GM12878 (cell line): ENCODE measurements around the gene IQUB. TPM values are rescaled to one million over a fixed set of nuclear protein-coding genes. Genes with fewer than 3 reads are reported as not detected.

Experiments used
- ATAC-seq: fragments of 200-7000 bp; cut with Tn5 transposase; 3 replicates; pipeline ENCODE4 v1.9.1; 2020; ENCODE audit warnings: mild to moderate bottlenecking, moderate library complexity
- BruUV-seq: library from RNA; stranded (reverse); fragments of 400-500 nt; replicated peaks from 2 replicates; lab custom pipeline; 2021; lab: Mats Ljungman, UMichigan
- CTCF ChIA-PET: fragments of 300-600 bp; sonication (Branson Sonifier 250); formaldehyde crosslinking; extraction: SDS; loops from one replicate; lab custom pipeline; 2021; ENCODE audit warnings: inconsistent platforms; lab: Yijun Ruan, JAX
- POLR2A ChIA-PET: fragments of 350-600 bp; formaldehyde crosslinking; extraction: SDS; loops from one replicate; lab custom pipeline; 2021; ENCODE audit warnings: inconsistent platforms; lab: Charles Lee
- RAD21 ChIA-PET: fragments of 300-600 bp; sonication (Branson Sonifier 250); formaldehyde crosslinking; loops from one replicate; lab custom pipeline; 2023; ENCODE audit warnings: antibody characterized with exemption; ENCODE audit not compliant: unreplicated experiment; lab: Charles Lee
- SMC1A ChIA-PET: fragments of 300-600 bp; sonication (Branson Sonifier 250); formaldehyde crosslinking; loops from one replicate; lab custom pipeline; 2023; ENCODE audit not compliant: unreplicated experiment, uncharacterized antibody; lab: Charles Lee
- DNase-seq: peaks from one replicate; pipeline ENCODE4 v3.0.0-alpha.2; 2011; ENCODE audit warnings: low read depth, low spot score
- FAIRE-seq: peaks from 3 replicates; lab custom pipeline; 2011; peaks lifted over from hg19 to GRCh38; lab: Jason Lieb, UNC
- H2AFZ ChIP-seq: 2 replicates; pipeline ENCODE4 v1.6.0; 2011; ENCODE audit warnings: low read depth, low read length, control low read depth; ENCODE audit not compliant: control insufficient read depth
- H3K27ac ChIP-seq: 2 replicates; pipeline ENCODE4 v1.5.1; 2011; ENCODE audit warnings: control low read depth; ENCODE audit not compliant: control insufficient read depth, insufficient read depth
- H3K27me3 ChIP-seq, 2 experiments: replicated peaks in 1 of 2; 2 replicates each; pipeline versions ENCODE4 v1.6.0 to v1.6.1; 2011; ENCODE audit warnings: low read length in 1 of 2; ENCODE audit not compliant: control insufficient read depth in 2 of 2, insufficient read depth in 2 of 2
- H3K36me3 ChIP-seq, 2 experiments: 2 replicates each; pipeline ENCODE4 v1.5.1; 2011; ENCODE audit warnings: low read length in 1 of 2; ENCODE audit not compliant: control insufficient read depth in 2 of 2, insufficient read depth in 2 of 2
- H3K4me1 ChIP-seq: 2 replicates; pipeline ENCODE4 v1.6.1; 2011; ENCODE audit warnings: mild to moderate bottlenecking, low read length, moderate library complexity, mixed read lengths; ENCODE audit not compliant: control insufficient read depth, insufficient read depth
- H3K4me2 ChIP-seq: 2 replicates; pipeline ENCODE4 v1.6.0; 2011; ENCODE audit warnings: control low read depth; ENCODE audit not compliant: control insufficient read depth, insufficient read depth
- H3K4me3 ChIP-seq: fragments of 200-600 bp; sonication (generic); 2 replicates; pipeline ENCODE4 v1.5.1; 2016
- H3K79me2 ChIP-seq: 2 replicates; pipeline ENCODE4 v1.6.0; 2011; ENCODE audit warnings: low read length; ENCODE audit not compliant: control insufficient read depth, insufficient read depth
- H3K9ac ChIP-seq: 2 replicates; pipeline ENCODE4 v1.8.0; 2011; ENCODE audit warnings: low read length, control low read depth, mixed read lengths; ENCODE audit not compliant: control insufficient read depth, insufficient read depth
- H3K9me3 ChIP-seq: replicated peaks from 3 replicates; pipeline ENCODE4 v1.5.1; 2011; ENCODE audit warnings: mild to moderate bottlenecking, low read length; ENCODE audit not compliant: control insufficient read depth, insufficient read depth
- H4K20me1 ChIP-seq: 2 replicates; pipeline ENCODE4 v1.6.0; 2011; ENCODE audit not compliant: control insufficient read depth, insufficient read depth
- BCLAF1 ChIP-seq: fragments of 450-650 bp; IDR thresholded peaks from 2 replicates; pipeline ENCODE4 v1.6.1; 2017; ENCODE audit warnings: antibody characterized with exemption, mild to moderate bottlenecking, moderate library complexity
- CEBPB ChIP-seq, 2 experiments: fragments of 150-350 bp in 1 of 2; IDR thresholded peaks; 2 replicates each; pipeline ENCODE4 v1.6.1; 2012 to 2014; ENCODE audit warnings: low read depth in 2 of 2, low read length in 2 of 2, borderline replicate concordance in 1 of 2, inconsistent platforms in 1 of 2
- CREB1 ChIP-seq: IDR thresholded peaks from 2 replicates; pipeline ENCODE4 v1.6.1; 2012; ENCODE audit warnings: low read depth, mild to moderate bottlenecking, inconsistent platforms
- CREM ChIP-seq: IDR thresholded peaks from 2 replicates; pipeline ENCODE4 v1.6.1; 2014; ENCODE audit warnings: antibody characterized with exemption, low read depth
- GABPA ChIP-seq: IDR thresholded peaks from 2 replicates; pipeline ENCODE4 v1.6.1; 2014; ENCODE audit warnings: antibody characterized with exemption, low read depth, mild to moderate bottlenecking, inconsistent platforms
- HDAC6 ChIP-seq: fragments of 200-600 bp; sonication (generic); IDR thresholded peaks from one replicate; pipeline ENCODE4 v1.8.0; 2017; ENCODE audit warnings: antibody characterized with exemption; ENCODE audit not compliant: unreplicated experiment
- JUND ChIP-seq: IDR thresholded peaks from 2 replicates; pipeline ENCODE4 v1.6.1; 2012; ENCODE audit warnings: low read depth, mild to moderate bottlenecking, low read length, improper control_type of control experiment, moderate library complexity
- KAT2A ChIP-seq: conservative IDR thresholded peaks from 2 replicates; pipeline ENCODE4 v1.6.1; 2011; ENCODE audit warnings: low read depth, low read length; ENCODE audit not compliant: control insufficient read depth
- PBX3 ChIP-seq: IDR thresholded peaks from 2 replicates; pipeline ENCODE4 v1.6.1; 2011; ENCODE audit warnings: mild to moderate bottlenecking, low read depth, low read length, moderate library complexity; ENCODE audit not compliant: insufficient replicate concordance
- RELA ChIP-seq: fragments of 450-650 bp; IDR thresholded peaks from 2 replicates; pipeline ENCODE4 v1.8.0; 2014; ENCODE audit warnings: borderline replicate concordance; ENCODE audit not compliant: partially characterized antibody
- RELB ChIP-seq: fragments of 450-650 bp; IDR thresholded peaks from 2 replicates; pipeline ENCODE4 v1.6.1; 2017; ENCODE audit warnings: low read depth, mild to moderate bottlenecking, moderate library complexity
- TCF12 ChIP-seq: IDR thresholded peaks from 2 replicates; pipeline ENCODE4 v1.6.1; 2011; ENCODE audit warnings: low read depth, mild to moderate bottlenecking, low read length
- TCF3 ChIP-seq: IDR thresholded peaks from 2 replicates; pipeline ENCODE4 v1.6.1; 2012; ENCODE audit warnings: low read depth, mild to moderate bottlenecking, low read length, borderline replicate concordance; ENCODE audit not compliant: insufficient read depth
- ZNF24 ChIP-seq: fragments of 450-650 bp; IDR thresholded peaks from 2 replicates; pipeline ENCODE4 v1.6.1; 2017; ENCODE audit warnings: antibody characterized with exemption, mild to moderate bottlenecking
- ZNF274 ChIP-seq: IDR thresholded peaks from one replicate; pipeline ENCODE4 v1.8.0; 2011; ENCODE audit not compliant: insufficient read length, insufficient read depth
- WGBS: methylation state at CpG from one replicate; pipeline ENCODE4 v1.1.6; 2016; ENCODE audit warnings: low lambda C conversion rate; ENCODE audit not compliant: insufficient replicate concordance, insufficient coverage; ENCODE audit errors: missing lambda C conversion rate; 5-methylcytosine and 5-hydroxymethylcytosine counted together
- in situ Hi-C: fragments of 300-500 bp; cut with MboI; formaldehyde crosslinking; loops from 9 replicates; pipeline ENCODE4 v1.14.3; 2018; ENCODE audit warnings: mixed read lengths
- intact Hi-C: fragments of 100-400 bp; cut with micrococcal nuclease; formaldehyde crosslinking; loops from one replicate; pipeline ENCODE4 v1.14.2; 2022; ENCODE audit not compliant: unreplicated experiment
- polyA plus RNA-seq, 11 experiments: library from polyadenylated mRNA; depleted of rRNA in 4 of 11; unstranded in 6 of 11; stranded (reverse) in 5 of 11; fragments of >200 nt; fragmentation: Nextera tagmentation in 4 of 11; fragmentation: Illumina TruSeq in 1 of 11; extraction: Ambion mirVana in 4 of 11; extraction: Trizol in 1 of 11; gene quantifications; 1 replicate in 1 of 11; 2 replicates in 10 of 11; pipeline versions ENCODE4 v1.2.1 to v1.2.3, GENCODE V29; 2011 to 2016; ENCODE audit warnings: inconsistent platforms in 2 of 11, missing spikeins in 2 of 11, low read depth in 1 of 11
- total RNA-seq, 4 experiments: library from RNA; depleted of rRNA in 3 of 4; stranded (reverse); fragments of >200 nt in 3 of 4; fragmentation: Illumina TruSeq in 1 of 4; extraction: Trizol in 1 of 4; gene quantifications; 2 replicates each; pipeline versions ENCODE4 v1.2.1 to v1.2.3, GENCODE V29; 2013 to 2021

The IQUB gene
- total and polyA plus RNA-seq, 10 of the 15 experiments (the other 5 are each of a cell fraction or from before 2014, with no cell fraction given) = 0.04 to 0.08 TPM; not detected in 8

GRCh38 chr7:123553159-123553558 is 18.8 kb upstream of the IQUB start:
- Histone ChIP-seq H3K9ac (no peak overlapping the region), H3K9me3 (no peaks in the 10 kb centered on the region; the same call in 2 of the 3 replicates), H2AFZ (no peak overlapping the region), H3K4me3 (no peak overlapping the region), H3K27ac (no peak overlapping the region), H4K20me1 (no peaks in the 10 kb centered on the region), H3K4me1 (no peaks in the 10 kb centered on the region), H3K4me2 (no peak overlapping the region), H3K79me2 (peaks cover 15% of the 10 kb centered on the region), H3K36me3 (peaks cover 1 to 4% of the 10 kb centered on the region in 2 experiments; a peak in 3 of 4 replicates), H3K27me3 (no peaks in the 10 kb centered on the region)
- ATAC-seq (no peak), FAIRE-seq (no peak), DNase-seq (no peak)
- in situ Hi-C loops (no loop called here), intact Hi-C loops (loop anchor here (10.0 kb wide), 1 partner anchor 1372 kb away; the partner anchor contains the start of gene POT1)
- no TSS peak for BruUV-seq
- SMC1A ChIA-PET = interaction anchor here (0.6 to 1.3 kb wide), 3 partner anchors 15 to 714 kb away, joined by 3 to 4 read pairs (median 3); no protein-coding TSS in a partner anchor
- CTCF ChIA-PET = interaction anchor here (1.2 to 2.1 kb wide), 3 partner anchors 15 to 71 kb away, joined by 3 to 11 read pairs (median 3); no protein-coding TSS in a partner anchor
- WGBS = 67% methylated on average over 3 of the region's 3 CpGs
- RAD21 ChIA-PET = interaction anchor here (1.1 to 1.6 kb wide), 2 partner anchors 14 to 59 kb away, joined by 4 to 5 read pairs; no protein-coding TSS in a partner anchor
- POLR2A ChIA-PET = interaction anchor here (0.6 to 0.9 kb wide), 2 partner anchors 14 to 18 kb away, joined by 3 to 5 read pairs; no protein-coding TSS in a partner anchor
- no peak for TF ChIP-seq BCLAF1
- no peak for TF ChIP-seq CEBPB (IDR thresholded peaks at IDR 0.05; ENCODE audit: borderline replicate concordance in 1 of 2, low read depth in 2 of 2, low read length in 2 of 2)
- no peak for TF ChIP-seq TCF3
- TF ChIP-seq CREB1 = no peak
- no peak for TF ChIP-seq PBX3
- TF ChIP-seq ZNF24 = no peak
- TF ChIP-seq JUND = no peak
- no peak for TF ChIP-seq KAT2A
- TF ChIP-seq ZNF274 = no peak
- no peak for TF ChIP-seq HDAC6
- TF ChIP-seq TCF12 = no peak
- TF ChIP-seq GABPA = no peak
- TF ChIP-seq RELB = no peak
- TF ChIP-seq CREM = no peak
- no peak for TF ChIP-seq RELA
